Fibroblast of peridontal ligament (primary cell): ENCODE data around the gene CALU.

Experiments
- DNase-seq: peaks from one replicate; pipeline ENCODE4 v3.0.0-alpha.2; 2010; ENCODE audit errors: extremely low read depth

Gene CALU

DNA sequence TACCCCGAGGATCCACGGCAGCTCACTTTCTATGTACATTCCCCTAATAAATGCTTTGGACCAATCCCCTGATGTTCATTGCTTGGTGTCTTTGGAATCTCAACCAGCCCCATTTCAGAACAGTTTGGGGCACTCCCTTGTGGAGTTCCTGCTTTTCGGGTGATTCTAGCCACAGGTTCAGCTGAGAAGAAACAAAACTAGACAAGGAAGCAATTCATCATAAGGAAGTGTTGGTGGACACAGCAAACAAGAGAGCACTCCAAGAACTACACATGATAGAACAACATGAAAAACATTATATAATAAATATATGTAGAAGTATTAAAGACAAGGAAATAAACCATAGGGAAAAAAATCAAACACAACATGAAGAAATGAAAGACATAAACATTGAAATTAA lies 46.6 kb downstream of the CALU start:
- DNase-seq, result no peak

DNA sequence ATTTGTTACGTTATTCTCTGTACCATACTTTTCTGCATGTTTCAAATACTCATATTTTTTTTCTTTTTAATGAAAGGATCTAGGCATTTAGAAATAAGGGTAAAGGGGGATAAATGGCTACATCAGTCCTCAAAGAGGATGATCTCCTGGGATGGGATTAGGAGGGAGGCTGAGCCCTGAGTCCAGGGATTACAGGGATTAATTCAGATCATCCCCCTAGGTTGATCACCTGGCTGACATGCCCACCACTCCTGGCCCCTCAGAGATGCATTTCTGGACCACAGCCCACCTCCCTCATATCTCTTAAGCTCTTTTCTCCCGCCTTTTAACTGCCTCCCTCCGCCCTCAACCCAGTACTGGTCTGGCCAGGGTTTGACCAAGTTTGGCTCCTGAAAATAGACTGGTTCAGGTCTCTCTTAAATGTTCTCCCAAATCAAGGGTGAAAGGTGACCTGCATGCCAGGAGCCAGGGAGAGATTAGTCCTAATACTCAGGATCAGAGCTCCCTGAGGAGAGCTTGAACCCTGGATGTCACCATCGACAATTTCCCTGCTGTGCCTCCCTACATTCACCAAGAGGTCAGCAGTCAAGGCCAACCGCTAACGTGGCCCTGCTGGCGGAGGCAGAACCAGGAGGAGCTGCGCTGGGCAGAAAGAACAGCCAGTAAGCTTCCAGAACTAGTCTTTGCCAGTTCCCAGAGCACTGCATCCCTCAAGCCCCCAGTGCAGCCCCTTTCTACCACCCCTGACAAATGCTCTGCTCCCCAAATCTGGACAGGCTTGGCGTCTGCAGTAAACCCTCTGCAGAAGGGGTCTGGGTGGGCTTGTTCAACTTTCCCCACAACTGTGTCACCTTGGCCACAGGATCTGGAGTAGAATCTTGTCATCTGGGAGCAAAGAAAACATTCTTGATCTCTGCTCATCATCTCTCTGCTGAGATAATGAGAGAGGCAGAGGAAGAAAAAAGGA lies 49.6 kb downstream of the CALU start:
- DNase-seq, result no peak

DNA sequence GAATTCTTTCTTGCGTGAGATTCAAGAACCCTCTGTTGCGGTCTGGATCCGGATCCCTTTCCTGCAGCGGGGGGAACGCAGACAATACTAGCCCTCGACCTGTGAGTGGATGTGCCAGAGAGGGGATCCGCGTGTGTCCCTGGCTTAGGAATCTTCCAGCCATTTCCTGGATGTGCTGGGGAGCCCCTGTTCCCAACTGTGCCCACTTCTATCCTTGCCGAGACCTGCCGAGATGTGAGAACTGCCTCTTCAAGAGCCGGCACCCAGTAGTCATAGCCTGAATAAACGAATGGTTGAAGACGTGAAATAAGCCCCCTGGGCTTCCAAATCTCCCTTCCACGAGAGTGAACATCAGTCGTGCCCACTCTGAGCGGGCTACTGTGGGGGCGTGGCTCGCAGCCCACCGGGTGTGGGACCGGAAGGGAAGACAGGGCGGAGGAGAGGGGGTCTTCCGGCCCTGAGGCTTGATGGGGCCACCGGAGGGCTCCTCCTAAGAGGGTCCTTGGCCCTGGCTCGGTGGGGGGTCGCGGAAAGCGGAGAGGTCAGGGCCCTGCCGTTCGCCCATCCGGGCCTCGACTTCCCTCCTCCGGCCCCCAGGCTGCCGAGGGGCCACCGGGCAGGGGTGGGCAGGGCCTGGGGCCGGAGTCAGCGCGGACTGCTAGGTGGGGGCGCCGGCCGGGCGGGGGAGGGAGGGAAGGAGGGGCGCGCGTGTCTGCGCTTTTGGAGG lies 51.3 kb downstream of the CALU start:
- no peak for DNase-seq

DNA sequence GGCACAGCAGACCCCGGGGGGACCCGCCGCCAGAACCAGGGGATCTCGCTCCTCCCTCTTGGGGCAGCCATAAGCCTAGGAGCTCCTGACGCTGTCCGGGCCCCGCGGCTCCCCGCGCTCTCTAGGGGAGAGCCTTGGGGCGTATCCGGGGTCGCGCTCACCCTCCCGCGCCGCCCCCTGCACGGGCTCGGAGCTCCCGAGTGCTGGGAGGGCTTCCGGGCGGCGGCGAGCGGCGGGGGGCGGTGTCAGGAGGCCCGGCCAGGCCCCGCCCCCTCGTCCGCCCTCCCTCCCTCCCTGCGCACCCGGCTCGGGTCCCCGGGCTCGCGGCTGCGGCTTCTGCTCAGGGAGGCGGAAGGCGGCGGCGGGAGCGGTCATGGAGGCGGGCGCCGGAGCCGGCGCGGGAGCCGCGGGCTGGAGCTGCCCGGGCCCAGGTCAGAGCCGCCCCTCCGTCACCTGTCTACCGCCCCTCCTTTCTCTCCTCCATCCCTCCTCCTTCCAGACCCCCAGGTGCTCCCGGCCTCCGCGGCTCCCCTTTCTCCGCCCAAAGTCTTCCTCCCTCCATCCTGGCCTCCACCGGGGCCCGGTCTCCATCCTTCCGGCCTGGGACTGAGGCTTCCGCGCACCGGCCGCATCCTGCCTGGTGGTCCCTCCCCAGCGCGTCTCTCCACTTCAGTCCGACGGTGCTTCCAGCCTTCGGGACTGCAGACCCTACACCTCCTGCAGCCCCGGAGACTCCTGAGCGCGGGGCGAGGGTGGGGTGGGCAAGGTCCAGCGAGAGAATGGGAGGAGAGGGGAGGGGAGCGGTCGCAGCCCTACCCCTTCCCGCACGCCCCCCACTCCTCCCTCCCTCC lies 52.2 kb downstream of the CALU start, which contains the start of gene CCDC136:
Gene CCDC136, plus strand, starts transcription at position 848 of the 851 bp plus-strand sequence. CDS start 444 bp downstream, outside the sequence.
- no peak for DNase-seq

DNA sequence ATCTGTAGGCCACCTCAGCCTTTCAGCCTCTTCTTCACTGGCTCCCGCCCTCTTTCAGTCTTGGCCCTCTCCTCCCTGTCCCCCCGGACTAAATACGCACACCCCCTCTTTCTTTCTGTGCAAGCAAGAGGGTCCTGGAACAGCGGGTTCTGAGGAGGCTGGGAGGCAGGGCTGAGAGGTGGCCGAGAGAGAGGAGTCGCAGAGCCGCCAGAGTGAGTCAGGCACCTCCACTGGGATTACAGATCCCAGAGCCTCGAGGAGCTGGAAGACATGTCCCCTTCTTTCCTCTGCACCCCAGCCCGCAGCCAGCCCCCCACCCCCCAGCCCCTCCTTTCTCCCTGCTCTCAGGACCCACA lies 52.8 kb downstream of the CALU start:
- DNase-seq, result no peak

DNA sequence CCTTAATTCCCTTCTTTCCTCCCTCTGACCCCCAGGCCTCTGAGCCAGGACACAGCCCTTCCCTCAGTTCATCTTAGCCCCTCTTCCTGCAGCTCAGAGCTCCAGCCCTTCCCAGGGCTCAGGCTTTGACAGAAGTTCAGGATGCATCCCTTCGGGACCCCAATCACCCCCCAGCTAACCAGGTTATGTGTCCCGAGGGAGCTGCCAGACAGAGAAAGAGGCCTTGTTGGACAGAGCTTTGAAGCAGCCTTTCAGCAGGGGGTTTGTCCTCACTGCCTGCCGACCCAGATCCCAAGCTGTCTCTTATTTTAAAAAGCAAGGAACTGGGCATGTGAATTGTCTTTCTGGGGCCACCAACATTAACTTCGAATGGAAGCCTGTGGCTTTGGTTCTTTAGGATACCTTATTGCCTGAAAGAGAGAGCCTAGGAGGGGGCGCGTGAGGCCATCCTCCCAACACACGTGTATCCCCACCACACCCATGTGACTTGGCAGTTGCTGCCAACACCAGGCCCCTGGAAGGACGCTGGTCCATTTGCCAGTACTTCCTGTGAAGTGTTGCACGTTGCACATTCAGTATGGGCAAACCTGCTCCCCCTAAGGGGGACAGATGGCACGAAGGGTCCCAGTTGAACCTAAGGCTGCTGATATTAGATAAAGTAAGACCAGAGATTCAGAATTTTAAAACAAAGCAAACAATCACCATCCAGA lies 53.5 kb downstream of the CALU start:
- DNase-seq, result no peak

DNA sequence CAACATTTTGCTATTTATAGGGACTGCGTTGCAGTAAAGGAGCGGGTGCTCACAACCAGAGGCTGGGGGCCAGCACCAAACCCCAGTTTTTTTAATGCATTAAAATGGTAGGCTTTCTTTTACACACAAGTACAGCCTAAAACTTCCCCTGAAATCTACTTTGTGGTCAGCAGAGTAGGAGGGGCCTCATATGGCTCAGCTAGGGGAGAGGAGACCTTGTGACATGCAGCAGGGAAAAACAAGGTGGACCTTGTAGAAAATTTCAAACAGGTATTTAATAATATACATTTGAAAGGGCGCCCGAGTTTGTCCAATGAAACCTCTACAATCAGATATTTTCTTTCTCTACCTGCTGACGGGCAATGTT lies 54.0 kb downstream of the CALU start:
- no peak for DNase-seq

DNA sequence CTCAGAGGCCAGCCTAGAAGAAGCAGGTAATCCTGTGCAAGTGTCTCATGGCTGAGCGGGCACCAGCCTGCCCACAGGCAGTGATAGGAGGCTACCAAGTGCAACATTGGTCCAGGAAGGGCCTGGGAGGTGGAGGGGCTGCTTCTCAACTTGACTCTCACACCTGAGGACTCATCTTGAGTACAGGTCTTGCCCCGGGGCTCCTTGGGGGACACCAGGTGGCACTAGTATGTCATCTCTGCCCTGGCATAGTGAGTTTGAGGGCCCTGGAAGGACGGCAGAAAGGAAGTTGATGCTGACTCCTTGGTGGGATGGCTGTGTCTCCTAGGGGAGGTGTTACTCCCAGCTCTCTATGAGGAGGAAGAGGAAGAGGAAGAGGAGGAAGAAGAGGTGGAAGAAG lies 54.9 kb downstream of the CALU start:
- DNase-seq, result no peak

DNA sequence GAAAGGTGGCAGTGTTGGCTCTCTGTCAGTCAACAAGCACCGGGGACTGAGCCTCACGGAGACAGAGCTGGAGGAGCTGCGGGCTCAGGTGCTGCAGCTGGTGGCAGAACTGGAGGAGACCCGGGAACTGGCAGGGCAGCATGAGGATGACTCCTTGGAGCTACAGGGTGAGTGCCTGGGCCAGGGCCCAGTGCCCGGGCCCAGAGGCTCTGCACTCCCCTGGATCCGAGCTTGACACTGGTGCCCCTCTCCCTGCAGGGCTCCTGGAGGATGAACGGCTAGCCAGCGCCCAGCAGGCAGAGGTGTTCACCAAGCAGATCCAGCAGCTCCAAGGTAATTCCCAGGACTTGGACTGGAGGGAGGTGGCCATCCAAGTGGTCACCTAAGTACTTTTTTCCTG lies 55.3 kb downstream of the CALU start:
- no peak for DNase-seq

DNA sequence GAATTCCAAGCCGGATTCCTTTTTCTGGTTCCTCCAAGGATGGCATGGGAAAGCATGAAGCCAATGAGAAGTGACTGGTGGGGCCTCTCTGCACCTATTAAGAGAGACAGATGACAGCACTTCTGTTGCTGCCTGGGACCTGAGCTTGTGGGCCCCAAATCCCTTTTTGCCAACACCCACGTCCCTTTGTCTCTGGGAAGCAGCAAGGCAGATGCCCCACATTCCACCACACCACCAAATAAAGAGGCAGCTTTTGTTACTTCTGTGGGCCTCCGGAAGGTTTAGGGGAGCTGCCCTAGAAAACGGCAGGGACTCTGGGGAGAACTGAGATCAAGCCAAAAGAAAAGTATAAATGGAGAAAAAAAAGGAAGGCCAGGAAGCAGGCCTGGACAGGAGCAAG lies 56.0 kb downstream of the CALU start:
- no peak for DNase-seq

DNA sequence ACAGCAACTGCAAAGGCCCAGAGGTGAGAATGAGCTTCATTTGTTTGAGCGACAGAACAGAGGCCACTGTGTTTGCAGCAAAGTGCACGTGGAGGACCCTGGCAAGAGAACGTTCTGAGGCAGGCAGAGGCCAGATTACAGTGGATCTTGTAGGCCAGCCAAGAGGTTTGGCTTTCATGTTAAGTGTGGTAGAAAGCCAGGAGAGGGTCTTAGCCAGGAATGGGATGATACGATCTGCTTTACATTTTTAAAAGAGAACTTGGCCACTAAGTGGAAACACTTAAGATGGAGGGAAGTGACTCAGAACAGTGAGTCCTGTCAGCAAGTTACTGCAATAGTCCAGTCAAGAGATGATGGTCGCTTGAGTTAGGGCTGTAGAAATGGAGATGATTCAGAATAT lies 57.2 kb downstream of the CALU start:
- peak; percentile 79 for DNase-seq

DNA sequence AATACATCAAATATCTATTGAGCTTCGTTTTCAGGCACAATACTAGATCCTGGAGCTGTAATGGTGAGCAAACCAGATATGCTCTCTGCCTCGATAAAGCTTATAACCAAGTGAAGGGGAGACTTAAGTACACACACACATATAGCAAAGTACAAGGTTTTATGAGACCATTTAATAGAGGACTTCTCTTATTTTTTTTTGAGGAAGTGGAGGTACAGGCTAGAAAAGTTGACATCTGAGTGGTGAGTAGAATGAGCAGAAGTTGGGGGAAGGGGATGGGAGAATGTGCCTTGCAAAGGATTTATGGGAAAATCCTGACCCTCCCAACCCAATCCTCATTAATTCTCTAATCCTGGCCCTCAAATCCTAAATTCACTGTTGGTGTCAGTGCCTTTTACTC lies 60.3 kb downstream of the CALU start:
- DNase-seq, result no peak

DNA sequence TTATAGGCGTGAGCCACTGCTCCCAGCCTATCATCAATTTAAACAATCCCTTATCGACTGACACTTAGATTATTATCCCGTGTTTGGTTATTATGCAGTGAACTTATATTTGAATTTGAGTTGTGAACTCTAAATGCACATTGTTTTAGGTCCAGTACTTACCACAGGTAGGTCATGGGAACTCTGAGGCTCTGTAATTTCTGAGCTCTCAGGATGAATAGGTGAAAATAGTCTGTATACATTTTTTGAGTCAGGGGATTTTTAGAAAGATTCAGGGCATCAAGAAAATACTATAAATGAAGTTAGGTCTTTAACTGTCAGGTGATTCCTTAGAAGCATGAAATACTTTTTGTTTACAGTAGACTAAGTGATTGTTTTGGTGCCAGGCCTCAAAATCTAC lies 61.4 kb downstream of the CALU start:
- DNase-seq, result no peak

DNA sequence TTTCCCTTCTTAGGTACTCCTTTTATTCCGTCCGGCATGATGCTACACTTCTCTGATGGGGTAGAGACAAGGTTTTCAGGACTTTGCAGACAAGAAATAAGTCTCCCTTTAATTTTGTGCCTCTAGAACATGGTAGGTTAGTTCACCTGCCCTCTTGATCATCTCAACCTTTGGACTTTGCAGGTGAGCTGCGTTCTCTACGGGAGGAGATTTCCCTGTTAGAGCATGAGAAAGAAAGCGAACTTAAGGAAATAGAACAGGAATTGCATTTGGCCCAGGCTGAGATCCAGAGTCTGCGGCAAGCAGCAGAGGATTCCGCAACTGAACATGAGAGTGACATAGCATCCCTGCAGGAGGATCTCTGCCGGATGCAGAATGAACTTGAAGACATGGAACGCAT lies 61.8 kb downstream of the CALU start:
- DNase-seq, result no peak

DNA sequence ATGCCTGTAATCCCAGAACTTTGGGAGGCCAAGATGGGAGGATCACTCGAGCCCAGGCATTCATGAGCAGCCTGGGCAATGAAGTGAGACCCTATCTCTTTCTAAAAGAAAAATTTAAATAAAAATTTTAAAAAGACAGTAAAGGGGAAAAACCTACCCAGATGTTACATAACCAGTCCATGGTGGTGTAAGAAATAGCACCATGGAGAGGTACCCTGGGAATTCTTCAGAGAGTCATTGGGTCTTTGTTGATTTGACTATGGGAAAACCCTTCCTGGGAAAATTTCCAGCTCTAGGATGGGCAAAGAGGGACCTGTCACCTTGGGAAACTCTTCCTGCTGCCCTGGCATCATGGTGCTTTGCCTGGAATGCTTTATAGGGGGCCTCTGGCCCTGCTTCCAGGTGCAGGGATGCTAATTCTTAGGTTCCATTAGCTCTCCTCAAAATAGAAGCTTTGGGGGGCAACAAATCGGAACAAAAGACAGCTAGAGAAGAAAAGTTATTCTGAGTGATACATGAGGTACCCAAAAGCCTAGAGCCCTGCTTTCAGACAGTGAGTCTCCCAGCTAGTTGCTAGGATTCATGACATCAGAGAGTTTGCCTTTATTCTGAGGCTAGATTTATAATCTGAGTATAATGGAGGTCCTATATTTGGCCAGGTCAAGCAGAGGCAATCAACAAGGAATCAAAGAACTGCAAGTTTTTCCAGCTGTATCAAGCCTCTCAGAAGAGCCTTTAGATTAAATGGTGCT lies 62.7 kb downstream of the CALU start:
- no peak for DNase-seq

DNA sequence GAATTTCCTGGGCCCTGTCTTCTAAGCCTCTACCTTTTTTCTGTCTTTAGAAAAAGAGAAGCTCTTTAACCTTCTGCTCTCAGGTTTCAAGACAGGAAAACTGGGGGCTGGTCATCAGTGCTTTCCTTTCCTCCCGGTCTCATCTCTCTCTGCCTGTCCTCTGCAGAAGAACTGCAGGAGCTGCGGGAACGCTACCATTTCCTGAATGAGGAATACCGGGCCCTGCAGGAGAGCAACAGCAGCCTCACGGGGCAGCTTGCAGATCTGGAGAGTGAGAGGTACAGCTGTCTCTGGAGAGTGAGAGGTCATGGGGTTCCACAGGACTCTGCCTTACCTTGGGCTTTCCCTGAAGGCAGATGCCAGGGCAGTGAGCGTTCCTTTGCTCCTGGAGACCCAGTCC lies 65.3 kb downstream of the CALU start:
- no peak for DNase-seq

DNA sequence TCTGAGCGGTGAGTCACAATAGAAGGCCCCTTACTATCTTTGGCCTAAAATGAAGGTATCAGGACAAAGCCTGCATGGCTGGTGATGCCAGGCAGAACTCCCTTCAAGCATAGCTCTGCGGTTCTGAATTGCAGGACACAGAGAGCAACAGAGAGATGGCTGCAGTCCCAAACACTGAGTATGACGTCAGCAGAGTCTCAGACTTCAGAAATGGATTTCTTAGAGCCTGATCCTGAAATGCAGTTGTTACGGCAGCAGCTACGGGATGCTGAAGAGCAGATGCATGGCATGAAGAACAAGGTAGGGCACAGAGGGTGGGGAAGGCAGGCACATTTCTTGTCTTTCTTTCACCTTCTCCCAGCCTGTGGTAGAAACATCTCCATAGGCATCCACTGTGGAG lies 66.1 kb downstream of the CALU start:
- no peak for DNase-seq

DNA sequence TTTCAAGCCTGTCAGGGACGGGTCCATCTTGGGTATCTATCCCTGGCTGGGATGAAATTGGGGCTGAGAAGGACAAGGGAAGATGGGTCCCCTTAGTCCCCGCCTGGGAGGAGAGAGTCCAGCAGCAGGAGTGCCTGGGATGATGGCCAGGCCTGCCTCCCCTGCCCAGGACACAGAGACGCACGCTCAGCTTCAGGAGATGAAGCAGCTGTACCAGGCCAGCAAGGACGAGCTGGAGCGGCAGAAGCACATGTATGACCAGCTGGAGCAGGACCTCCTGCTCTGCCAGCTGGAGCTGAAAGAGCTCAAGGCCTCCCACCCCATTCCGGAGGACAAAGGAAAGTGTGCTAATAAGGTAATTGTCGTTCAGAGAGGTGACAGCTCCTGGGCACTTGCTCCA lies 68.0 kb downstream of the CALU start:
- DNase-seq, result no peak

DNA sequence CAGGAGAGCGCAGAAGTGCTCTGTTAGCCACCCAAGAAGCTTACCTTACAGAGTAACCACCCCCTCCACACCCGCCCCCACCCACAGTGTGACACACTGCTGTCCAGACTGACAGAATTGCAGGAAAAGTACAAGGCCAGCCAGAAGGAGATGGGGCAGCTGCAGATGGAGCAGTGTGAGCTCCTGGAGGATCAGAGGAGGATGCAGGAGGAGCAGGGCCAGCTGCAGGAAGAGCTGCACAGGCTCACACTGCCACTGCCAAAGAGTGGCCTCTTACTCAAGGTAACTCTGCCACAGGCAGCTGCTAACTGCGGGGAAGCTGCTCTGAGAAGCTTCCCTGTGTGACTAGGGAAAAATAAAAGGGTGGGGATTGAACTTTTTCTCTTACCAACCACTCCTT lies 70.2 kb downstream of the CALU start:
- DNase-seq, result no peak

DNA sequence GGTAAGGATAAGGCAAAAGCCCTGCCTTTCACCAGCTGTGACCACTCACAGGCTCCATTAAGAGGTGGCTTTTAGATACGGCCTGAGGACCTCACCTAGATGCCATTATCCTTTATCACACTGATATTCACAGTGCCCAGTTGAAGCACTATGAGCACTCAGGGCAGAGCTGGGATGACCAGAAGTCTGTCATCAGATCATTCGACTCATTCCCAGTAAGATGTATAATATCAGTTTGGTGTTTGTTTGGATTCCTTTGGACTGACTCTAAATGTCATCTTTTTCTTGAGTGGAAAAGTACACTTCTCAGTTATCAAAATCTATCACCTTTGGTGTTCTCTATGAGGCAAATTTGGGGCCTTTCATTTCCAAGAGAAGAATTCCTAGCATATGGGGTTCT lies 71.3 kb downstream of the CALU start:
- no peak for DNase-seq

DNA sequence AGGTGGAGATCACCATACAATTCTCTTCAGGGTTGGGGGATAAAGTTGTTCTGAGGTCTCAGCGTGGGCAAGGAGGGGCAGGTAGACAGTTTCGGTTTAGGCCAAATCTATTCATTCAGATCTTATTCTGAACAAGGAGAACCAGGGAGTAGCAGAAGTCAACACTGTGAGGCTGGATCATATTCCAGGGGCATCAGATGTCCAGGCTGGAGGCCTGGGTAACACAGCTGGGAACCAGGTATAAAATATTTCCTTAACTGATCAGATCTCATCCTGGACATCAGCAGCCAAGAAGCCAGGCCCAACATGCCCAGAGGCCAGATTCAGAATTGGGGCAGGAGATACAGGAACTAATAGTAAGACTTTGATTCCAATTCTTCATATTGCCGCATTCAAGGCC lies 71.8 kb downstream of the CALU start:
- no peak for DNase-seq
